ENCODE data around the gene ACTL6B.

Gene ACTL6B

DNA sequence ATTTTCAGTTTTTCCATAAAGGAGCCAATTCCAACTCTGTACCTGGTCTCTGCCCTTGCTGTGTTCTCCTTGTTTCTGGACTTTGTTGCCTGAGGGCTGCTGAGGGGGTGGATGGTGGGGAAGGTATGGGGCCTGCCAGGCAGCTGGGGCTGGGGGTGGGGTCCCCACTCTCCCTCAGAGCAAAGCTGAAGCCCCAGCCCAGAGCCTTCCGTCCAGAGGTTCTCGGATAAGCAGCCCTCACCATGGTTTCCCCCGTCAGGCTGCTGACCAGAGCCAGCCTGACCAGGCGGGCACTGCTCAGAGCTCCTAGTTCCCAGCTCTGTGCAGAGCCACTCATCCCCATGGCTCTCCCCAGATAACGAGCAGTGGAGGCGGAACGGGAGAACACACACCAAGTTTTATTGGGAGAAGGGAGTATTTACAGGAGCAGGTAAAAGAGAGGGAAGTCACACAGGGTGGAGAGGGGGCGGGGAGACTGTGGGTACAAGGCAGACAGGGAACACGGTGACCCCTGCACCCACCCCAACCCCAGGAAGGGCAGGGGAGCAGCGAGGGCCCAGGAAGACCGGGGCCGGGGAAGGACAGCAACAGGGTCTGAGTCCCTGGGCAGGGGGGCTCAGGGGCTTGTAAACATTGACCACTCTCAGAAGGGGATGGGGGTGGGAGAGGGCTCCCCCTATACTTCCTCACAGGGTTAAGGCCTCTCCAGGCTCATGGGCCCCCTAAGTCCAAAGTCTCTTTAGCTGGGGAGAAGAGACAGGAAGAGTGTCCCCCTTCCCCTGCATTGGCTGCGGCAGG, 23.1 kb upstream of the ACTL6B start:
- Mint-ChIP-seq H3K36me3 (ENCODE audit: low read depth) (peaks cover 38% of the 10 kb centered on the region), H3K4me3 (no peak overlapping the region), H3K4me1 (ENCODE audit: low read depth) (peaks cover 13% of the 10 kb centered on the region), H3K9me3 (no peaks in the 10 kb centered on the region), H3K27me3 (ENCODE audit: low read depth) (no peaks in the 10 kb centered on the region), H3K27ac (peak overlapping the region; percentile 67)
- no peak for DNase-seq (ENCODE audit: low spot score)

DNA sequence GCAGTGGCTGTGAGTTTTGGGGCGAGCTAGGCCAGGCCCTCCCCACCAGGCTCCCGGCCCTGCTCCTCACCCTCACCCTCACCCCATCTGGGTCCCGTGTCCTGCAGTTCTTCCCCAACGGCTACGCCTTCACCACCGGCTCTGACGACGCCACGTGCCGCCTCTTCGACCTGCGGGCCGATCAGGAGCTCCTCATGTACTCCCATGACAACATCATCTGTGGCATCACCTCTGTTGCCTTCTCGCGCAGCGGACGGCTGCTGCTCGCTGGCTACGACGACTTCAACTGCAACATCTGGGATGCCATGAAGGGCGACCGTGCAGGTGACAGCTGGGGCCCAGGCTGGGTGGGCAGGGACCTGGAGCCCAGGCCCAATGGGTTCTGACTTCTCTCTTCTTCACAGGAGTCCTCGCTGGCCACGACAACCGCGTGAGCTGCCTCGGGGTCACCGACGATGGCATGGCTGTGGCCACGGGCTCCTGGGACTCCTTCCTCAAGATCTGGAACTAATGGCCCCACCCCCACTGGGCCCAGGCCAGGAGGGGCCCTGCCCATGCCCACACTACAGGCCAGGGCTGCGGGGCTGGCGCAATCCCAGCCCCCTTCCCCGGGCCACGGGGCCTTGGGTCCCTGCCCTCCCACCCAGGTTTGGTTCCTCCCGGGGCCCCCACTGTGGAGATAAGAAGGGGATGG, 22.2 kb upstream of the ACTL6B start:
- no peaks in the 10 kb centered on the region for H3K27me3 Mint-ChIP-seq (ENCODE audit: low read depth)
- H3K4me3 Mint-ChIP-seq, result no peak overlapping the region
- no peaks in the 10 kb centered on the region for H3K9me3 Mint-ChIP-seq
- peaks cover 40% of the 10 kb centered on the region for H3K36me3 Mint-ChIP-seq (ENCODE audit: low read depth)
- H3K4me1 Mint-ChIP-seq (ENCODE audit: low read depth), result peaks cover 13% of the 10 kb centered on the region
- no peak for DNase-seq (ENCODE audit: low spot score)
- H3K27ac Mint-ChIP-seq, result peak overlapping the region; percentile 70

DNA sequence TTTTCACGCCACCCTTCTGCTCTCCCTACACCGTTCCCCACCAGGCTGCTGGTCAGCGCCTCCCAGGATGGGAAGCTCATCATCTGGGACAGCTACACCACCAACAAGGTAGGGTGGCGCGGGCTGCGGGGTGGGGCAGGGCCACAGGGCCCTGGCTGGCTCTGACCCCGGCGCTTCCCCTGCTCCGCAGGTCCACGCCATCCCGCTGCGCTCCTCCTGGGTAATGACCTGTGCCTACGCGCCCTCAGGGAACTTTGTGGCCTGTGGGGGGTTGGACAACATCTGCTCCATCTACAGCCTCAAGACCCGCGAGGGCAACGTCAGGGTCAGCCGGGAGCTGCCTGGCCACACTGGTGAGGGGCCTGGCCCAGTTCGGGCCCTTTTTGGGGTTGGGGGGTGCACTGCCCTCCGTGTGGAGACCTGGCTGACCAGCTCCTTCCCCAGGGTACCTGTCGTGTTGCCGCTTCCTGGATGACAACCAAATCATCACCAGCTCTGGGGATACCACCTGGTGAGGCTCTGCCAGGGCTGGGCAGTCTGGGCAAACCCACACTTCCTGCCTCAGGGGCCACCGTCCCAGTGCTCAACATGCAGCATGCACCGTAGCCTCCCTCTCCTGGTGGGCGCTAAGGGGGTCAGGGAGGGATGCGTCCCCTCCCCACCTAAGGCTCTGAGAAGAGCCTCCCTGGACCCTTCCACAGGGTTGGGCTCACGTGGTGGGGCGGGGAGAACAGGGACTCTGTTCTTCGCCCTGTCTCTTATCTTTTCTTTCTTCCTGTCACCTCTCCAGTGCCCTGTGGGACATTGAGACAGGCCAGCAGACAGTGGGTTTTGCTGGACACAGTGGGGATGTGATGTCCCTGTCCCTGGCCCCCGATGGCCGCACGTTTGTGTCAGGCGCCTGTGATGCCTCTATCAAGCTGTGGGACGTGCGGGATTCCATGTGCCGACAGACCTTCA, 21.3 kb upstream of the ACTL6B start:
- no peaks in the 10 kb centered on the region for H3K9me3 Mint-ChIP-seq
- H3K4me1 Mint-ChIP-seq (ENCODE audit: low read depth), result peaks cover 13% of the 10 kb centered on the region
- H3K4me3 Mint-ChIP-seq, result peak overlapping the region; percentile 60
- H3K36me3 Mint-ChIP-seq (ENCODE audit: low read depth), result peaks cover 37% of the 10 kb centered on the region
- no peaks in the 10 kb centered on the region for H3K27me3 Mint-ChIP-seq (ENCODE audit: low read depth)
- peak overlapping the region; percentile 75 for H3K27ac Mint-ChIP-seq
- DNase-seq (ENCODE audit: low spot score), result no peak

DNA sequence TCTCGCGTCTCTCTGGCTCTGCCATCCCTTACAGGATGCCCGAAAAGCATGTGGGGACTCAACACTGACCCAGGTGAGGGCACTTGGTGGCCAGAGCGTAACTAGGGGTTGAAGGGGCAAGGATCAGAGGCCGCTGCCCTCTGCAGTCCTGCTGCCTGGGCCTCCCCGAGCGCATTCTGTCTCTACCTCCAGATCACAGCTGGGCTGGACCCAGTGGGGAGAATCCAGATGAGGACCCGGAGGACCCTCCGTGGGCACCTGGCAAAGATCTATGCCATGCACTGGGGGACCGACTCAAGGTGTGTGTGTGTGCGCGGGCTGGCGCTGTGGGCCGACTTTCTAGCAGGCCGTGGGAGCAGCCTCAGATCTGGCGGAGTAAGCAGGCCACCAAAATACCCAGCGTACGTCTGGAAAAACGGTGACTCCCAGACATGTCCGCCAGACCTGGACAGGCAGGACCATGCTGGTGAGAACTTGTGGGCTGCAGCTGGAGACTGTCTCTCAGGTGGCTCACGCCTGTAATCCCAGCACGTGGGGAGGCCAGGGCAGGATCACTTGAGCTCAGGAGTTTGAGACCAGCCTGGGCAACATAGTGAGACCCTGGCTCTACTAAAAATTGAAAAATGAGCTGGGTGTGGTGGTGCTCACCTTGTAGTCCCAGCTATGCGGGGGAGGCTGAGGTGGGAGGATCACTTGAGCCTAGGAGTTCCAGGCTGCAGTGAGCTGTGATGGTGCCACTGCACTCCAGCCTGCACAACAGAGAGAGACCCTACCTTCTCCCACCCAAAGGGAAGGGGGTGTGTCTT, 20.5 kb upstream of the ACTL6B start:
- Mint-ChIP-seq H3K27ac (peak overlapping the region; percentile 81), H3K27me3 (ENCODE audit: low read depth) (peaks cover 2% of the 10 kb centered on the region), H3K9me3 (no peaks in the 10 kb centered on the region), H3K36me3 (ENCODE audit: low read depth) (peaks cover 37% of the 10 kb centered on the region), H3K4me3 (peak overlapping the region; percentile 82), H3K4me1 (ENCODE audit: low read depth) (peaks cover 13% of the 10 kb centered on the region)
- DNase-seq (ENCODE audit: low spot score), result no peak

DNA sequence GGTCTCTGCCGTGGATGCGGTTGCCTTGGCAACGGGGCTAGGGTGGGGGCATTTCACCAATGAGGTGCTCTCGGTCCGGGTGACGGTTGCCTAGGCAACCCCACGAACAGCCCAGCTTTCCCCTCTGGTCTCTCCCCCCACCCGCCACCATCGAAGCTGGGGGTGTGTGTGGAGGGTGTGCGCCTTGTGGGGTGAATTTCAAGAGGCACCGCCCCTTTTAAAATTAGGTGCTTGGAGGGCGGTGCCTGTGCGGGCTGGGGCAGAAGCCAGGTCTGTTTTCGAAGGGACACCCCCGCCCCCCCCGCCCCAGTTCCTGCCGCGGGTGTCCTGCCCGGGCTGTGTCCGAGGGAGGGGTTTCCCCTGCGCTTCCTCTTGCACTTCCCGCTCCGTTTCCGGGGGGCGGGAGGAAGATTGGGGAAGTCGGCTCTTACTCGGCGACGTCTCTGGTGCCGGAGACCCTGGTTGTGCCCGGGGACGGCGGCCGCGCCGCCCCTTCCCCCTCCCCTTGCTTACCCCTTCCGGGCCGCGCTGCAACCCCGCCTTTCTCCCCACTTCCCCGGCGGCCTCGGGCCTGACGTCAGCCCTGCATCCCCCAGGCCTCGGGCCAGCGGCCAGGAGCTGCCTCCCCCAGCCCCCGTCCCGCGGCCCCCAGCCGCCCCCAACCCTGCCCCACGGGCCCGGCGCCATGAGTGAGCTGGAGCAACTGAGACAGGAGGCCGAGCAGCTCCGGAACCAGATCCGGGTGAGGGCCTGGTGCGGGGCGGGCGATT, 19.5 kb upstream of the ACTL6B start:
- H3K27ac Mint-ChIP-seq, result peak overlapping the region; percentile 82
- peaks cover 13% of the 10 kb centered on the region for H3K4me1 Mint-ChIP-seq (ENCODE audit: low read depth)
- H3K36me3 Mint-ChIP-seq (ENCODE audit: low read depth), result peaks cover 37% of the 10 kb centered on the region
- H3K27me3 Mint-ChIP-seq (ENCODE audit: low read depth), result peaks cover 8% of the 10 kb centered on the region
- DNase-seq (ENCODE audit: low spot score), result peak; percentile 80
- H3K9me3 Mint-ChIP-seq, result no peaks in the 10 kb centered on the region
- H3K4me3 Mint-ChIP-seq, result peak overlapping the region; percentile 92

DNA sequence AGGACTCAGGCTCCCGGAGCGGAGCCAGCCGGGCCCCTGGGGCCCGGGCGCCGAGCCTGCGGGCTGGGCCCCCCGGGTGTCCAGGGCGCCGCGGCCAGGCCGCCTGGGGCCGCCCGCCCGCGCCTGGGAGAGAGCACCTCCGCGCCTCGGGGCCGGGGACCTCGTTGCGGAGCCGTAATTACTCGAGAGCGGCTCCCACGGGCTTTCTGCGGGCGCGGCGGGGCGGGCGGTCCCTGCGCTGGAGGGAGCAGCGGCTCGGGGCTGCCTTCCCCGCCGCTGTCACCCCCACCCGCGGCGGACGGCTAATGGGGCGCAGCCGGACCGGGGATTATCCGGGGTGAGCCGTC, 18.8 kb upstream of the ACTL6B start:
- peaks cover 34% of the 10 kb centered on the region for H3K36me3 Mint-ChIP-seq (ENCODE audit: low read depth)
- no peak overlapping the region for H3K27ac Mint-ChIP-seq
- no peak for DNase-seq (ENCODE audit: low spot score)
- no peaks in the 10 kb centered on the region for H3K9me3 Mint-ChIP-seq
- peaks cover 11% of the 10 kb centered on the region for H3K27me3 Mint-ChIP-seq (ENCODE audit: low read depth)
- peak overlapping the region; percentile 95 for H3K4me3 Mint-ChIP-seq
- peaks cover 8% of the 10 kb centered on the region for H3K4me1 Mint-ChIP-seq (ENCODE audit: low read depth)

DNA sequence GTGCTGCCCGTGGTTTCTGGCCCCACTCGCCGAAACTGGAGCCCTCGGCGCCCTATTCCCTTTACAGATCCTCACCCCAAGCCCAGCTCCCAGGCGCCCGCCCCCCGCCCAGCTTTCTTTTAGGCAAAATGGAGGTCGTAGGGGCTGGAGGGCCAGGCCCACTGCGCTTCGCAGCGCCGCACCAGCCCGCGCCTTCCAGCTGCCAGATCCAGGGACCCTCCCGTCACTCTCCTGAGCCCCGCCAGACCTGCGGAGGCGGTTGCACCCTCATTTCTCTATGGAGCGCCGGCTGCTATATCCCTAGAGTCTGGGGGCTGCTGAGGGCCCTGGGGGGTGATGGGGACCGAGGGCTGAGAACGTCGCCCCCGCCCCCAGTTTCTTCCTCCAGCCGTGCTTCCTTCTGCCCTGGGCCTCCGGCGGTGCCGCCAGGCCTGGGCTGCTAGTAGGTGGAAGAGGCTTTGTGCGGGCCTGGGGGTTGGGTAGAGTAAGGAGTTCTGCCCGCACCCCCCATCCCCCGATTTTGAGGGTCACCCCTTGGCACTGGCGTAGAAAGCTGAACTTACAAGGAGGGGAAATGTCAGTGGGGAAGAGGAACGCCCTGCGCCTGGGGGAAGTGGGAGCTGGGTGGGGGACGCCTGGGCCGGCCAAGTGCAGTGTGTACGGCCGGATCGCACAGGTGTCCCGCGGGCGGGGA, 18.3 kb upstream of the ACTL6B start:
- no peak for DNase-seq (ENCODE audit: low spot score)
- H3K27ac Mint-ChIP-seq, result peak overlapping the region; percentile 94
- H3K9me3 Mint-ChIP-seq, result no peaks in the 10 kb centered on the region
- peak overlapping the region; percentile 95 for H3K4me3 Mint-ChIP-seq
- H3K27me3 Mint-ChIP-seq (ENCODE audit: low read depth), result peaks cover 15% of the 10 kb centered on the region
- peaks cover 29% of the 10 kb centered on the region for H3K36me3 Mint-ChIP-seq (ENCODE audit: low read depth)
- H3K4me1 Mint-ChIP-seq (ENCODE audit: low read depth), result peaks cover 6% of the 10 kb centered on the region

DNA sequence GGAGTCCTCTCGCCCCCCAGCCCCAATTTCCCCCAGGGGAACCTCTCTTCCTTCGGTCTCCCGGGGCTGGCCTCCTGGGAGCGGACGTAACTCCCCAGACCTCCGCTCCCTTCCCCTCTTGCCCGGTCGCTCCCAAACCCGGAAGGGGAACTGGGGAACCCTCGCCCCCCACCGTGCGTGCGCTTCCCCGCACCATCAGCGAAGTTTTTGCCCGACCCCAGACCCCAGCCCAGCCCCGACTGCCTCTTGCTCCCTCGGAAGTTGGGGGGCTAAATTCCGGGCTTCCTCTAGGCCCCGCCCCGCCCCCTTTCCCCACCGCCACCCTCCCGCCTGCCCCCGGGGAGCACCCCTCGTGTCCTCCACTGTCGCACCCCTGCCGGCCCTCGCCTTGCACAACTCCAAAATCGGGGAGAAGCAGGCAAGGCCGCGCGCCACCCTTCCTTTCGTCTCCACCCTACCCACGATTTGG, 17.7 kb upstream of the ACTL6B start:
- H3K4me1 Mint-ChIP-seq (ENCODE audit: low read depth), result peaks cover 4% of the 10 kb centered on the region
- no peaks in the 10 kb centered on the region for H3K9me3 Mint-ChIP-seq
- H3K36me3 Mint-ChIP-seq (ENCODE audit: low read depth), result peaks cover 23% of the 10 kb centered on the region
- H3K27me3 Mint-ChIP-seq (ENCODE audit: low read depth), result peaks cover 17% of the 10 kb centered on the region
- peak overlapping the region; percentile 94 for H3K27ac Mint-ChIP-seq
- peak; percentile 25 for DNase-seq (ENCODE audit: low spot score)
- peak overlapping the region; percentile 95 for H3K4me3 Mint-ChIP-seq

DNA sequence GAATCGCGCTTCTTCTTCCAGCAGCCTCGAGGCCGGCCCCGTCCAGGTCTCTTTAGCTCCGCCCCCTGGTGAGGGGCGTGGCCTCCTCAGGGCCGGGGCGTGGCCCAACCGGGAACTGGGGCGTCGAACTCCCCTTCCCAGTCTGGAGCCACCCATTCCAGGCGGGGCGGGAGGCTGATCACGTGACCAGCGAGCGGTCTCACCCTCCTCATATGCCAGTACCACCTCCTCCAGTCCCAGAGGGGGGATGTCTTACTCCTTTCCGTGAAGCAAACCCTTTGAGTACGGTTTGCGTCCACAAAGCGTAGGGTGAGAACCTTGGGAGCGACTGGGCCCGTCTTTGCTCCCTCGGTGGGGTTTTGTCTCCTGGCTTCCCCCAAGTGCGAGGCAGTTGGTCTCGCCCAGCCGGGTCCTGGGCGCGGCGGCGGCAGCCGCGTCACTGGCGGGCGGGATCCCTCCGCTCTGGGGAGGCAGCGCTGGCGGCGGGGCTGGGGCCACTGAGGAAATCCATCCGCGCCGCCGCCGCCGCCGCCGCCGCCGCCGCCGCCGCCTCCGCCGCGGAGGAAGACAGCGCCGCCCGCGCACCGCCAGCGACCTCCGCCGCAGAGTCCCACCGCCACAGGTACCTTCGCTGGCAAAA, 17.2 kb upstream of the ACTL6B start, which contains the start of gene GNB2:
Gene GNB2 (plus strand): TSS at position 439 of the 640 bp plus-strand sequence. CDS start 2,526 bp downstream, outside the sequence.
- Mint-ChIP-seq H3K27ac (peak within 1 kb of the TSS; percentile 95), H3K36me3 (ENCODE audit: low read depth) (peaks cover 21% of the 10 kb centered on the region), H3K9me3 (no peaks in the 10 kb centered on the region), H3K27me3 (ENCODE audit: low read depth) (peaks cover 17% of the 10 kb centered on the region), H3K4me3 (peak within 1 kb of the TSS; percentile 95), H3K4me1 (ENCODE audit: low read depth) (peaks cover 4% of the 10 kb centered on the region)
- peak; percentile 99 for DNase-seq (ENCODE audit: low spot score)

DNA sequence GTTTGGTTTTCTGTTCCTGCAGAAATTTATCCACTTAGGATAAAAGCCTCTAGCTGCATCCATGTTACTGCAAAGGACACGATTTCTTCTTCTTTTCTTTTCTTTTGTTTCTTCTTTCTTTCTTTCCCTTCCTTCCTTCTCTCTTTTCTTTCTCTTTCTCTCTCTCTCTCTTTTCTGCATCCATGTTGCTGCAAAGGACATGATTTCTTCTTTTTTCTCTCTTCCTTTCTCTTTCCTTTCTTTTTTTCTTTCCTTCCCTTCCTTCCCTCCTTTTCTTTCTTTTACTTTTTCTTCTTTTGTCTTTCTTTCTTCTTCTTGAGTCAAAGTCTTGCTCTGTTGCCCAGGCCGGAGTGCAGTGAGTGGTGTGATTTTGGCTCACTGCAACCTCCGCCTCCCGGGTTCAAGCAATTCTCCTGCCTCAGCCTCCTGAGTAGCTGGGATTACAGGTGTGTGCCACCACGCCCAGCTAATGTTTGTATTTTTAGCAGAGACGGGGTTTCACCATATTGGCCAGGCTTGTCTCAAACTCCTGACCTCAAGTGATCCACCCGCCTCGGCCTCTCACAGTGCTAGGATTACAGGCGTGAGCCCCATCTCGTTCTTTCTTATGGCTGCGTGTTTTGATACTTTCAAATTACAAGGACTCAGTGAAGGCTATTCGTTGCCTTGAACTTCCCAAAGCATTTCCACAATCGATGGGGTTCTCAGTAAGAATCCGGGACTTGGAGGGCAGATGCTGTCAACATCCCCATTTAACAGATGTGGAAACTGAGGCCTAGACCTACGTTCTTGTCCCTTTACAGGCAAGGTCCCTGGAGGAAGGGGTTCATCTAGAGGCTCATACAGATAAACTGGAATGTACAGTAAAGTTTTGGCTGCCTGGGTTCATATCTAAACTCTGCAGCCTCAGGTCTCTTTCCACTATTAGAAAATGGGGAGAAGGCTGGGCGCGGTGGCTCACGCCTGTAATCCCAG, 15.4 kb upstream of the ACTL6B start:
- peaks cover 9% of the 10 kb centered on the region for H3K36me3 Mint-ChIP-seq (ENCODE audit: low read depth)
- H3K27me3 Mint-ChIP-seq (ENCODE audit: low read depth), result peaks cover 20% of the 10 kb centered on the region
- DNase-seq (ENCODE audit: low spot score), result no peak
- no peak overlapping the region for H3K4me3 Mint-ChIP-seq
- peaks cover 4% of the 10 kb centered on the region for H3K4me1 Mint-ChIP-seq (ENCODE audit: low read depth)
- no peaks in the 10 kb centered on the region for H3K9me3 Mint-ChIP-seq
- H3K27ac Mint-ChIP-seq, result peak overlapping the region; percentile 62

DNA sequence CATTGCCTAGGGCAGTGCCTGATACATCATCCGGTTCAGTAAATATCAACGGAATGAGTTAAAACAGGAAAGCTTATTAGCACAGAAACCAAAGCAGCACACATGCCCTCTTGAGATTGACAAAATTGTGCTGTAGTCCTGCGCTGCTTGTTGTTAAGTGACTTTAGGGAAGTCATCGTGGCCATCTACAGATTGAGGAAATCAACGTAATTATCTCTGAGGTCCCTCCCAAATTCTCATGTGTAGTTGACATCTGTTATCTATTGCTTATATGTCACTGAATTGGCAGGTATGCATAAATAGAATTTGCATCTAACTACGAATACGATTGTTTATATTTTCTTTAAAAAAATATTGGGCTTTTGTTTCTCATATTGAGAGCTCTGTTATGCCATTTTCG, 13.8 kb upstream of the ACTL6B start:
- DNase-seq (ENCODE audit: low spot score), result no peak
- Mint-ChIP-seq H3K27ac (no peak overlapping the region), H3K27me3 (ENCODE audit: low read depth) (peaks cover 20% of the 10 kb centered on the region), H3K9me3 (no peaks in the 10 kb centered on the region), H3K4me3 (no peak overlapping the region), H3K36me3 (ENCODE audit: low read depth) (peaks cover 3% of the 10 kb centered on the region), H3K4me1 (ENCODE audit: low read depth) (no peaks in the 10 kb centered on the region)
